Urinary bladder (tissue), 4 donors: Measurements from ENCODE around the gene PRRG2. TPM values are rescaled to one million over a fixed set of nuclear protein-coding genes. Genes with fewer than 3 reads are reported as not detected.

Experiments used
- DNase-seq: peaks from one replicate; pipeline ENCODE4 v3.0.0-alpha.2; 2015; ENCODE audit errors: extremely low spot score
- H3K27ac ChIP-seq: one replicate; pipeline ENCODE4 v1.5.1; 2013; ENCODE audit warnings: low read depth, mild to moderate bottlenecking, moderate library complexity
- H3K36me3 ChIP-seq: one replicate; pipeline ENCODE4 v1.6.1; 2013; ENCODE audit warnings: mild to moderate bottlenecking, moderate library complexity; ENCODE audit not compliant: insufficient read depth
- H3K4me1 ChIP-seq: one replicate; pipeline ENCODE4 v1.6.1; 2013; ENCODE audit warnings: mild to moderate bottlenecking, moderate library complexity; ENCODE audit not compliant: insufficient read depth
- H3K4me3 ChIP-seq: one replicate; pipeline ENCODE4 v1.5.1; 2013; ENCODE audit warnings: low read depth, low read length
- WGBS: extraction: QIAGEN DNeasy Blood & Tissue Kit; methylation state at CpG from one replicate; pipeline ENCODE4 v1.1.7; 2013; 5-methylcytosine and 5-hydroxymethylcytosine counted together
- polyA plus RNA-seq: library from polyadenylated mRNA; stranded (reverse); fragments of 200-250 nt; gene quantifications from one replicate; pipeline ENCODE4 v1.2.3, GENCODE V29; 2013
- total RNA-seq: library from RNA; depleted of rRNA; stranded (reverse); fragments of >200 nt; gene quantifications from one replicate; pipeline ENCODE4 v1.2.3, GENCODE V29; 2014
- donor health status: healthy with polysubstance abuse.
- donor health status: healthy.

Gene PRRG2
- total and polyA plus RNA-seq, 2 donors: 1.6 to 3.6 TPM

- Histone ChIP-seq H3K36me3 (no peaks in the 10 kb centered on the region), H3K27ac (no peak overlapping the region), H3K4me1 (no peaks in the 10 kb centered on the region), H3K4me3 (no peak overlapping the region)
- 90% methylated on average over 7 of the region's 7 CpGs for WGBS
- DNase-seq: no peak
Measured at GRCh38 chr19:49551531-49551930, 29.6 kb upstream of the PRRG2 start.

- H3K4me1 ChIP-seq: no peaks in the 10 kb centered on the region
- H3K36me3 ChIP-seq: no peaks in the 10 kb centered on the region
- no peak for DNase-seq
- no peak overlapping the region for H3K4me3 ChIP-seq
- H3K27ac ChIP-seq: no peak overlapping the region
- 87% methylated on average over 11 of the region's 11 CpGs for WGBS
Measured at GRCh38 chr19:49552749-49553148, 28.4 kb upstream of the PRRG2 start.

- WGBS: 69% methylated on average over 10 of the region's 10 CpGs
- Histone ChIP-seq H3K27ac (peak overlapping the region; percentile 15), H3K4me1 (no peaks in the 10 kb centered on the region), H3K4me3 (no peak overlapping the region), H3K36me3 (no peaks in the 10 kb centered on the region)
- no peak for DNase-seq
Measured at GRCh38 chr19:49553451-49554271, 27.5 kb upstream of the PRRG2 start.

GRCh38 chr19:49554701-49555181 lies 26.4 kb upstream of the PRRG2 start:
- WGBS: 73% methylated on average over 17 of the region's 17 CpGs
- no peaks in the 10 kb centered on the region for H3K36me3 ChIP-seq
- DNase-seq: no peak

GRCh38 chr19:49555600-49556411 lies 25.3 kb upstream of the PRRG2 start:
- no peak for DNase-seq
- Histone ChIP-seq H3K27ac (peak overlapping the region; percentile 44), H3K36me3 (no peaks in the 10 kb centered on the region), H3K4me1 (no peaks in the 10 kb centered on the region), H3K4me3 (no peak overlapping the region)
- WGBS: 80% methylated on average over 50 of the region's 53 CpGs

More at GRCh38 chr19:49554701-49555181, 26.4 kb upstream of the PRRG2 start:
- H3K27ac ChIP-seq: no peak overlapping the region
- H3K4me1 ChIP-seq: no peaks in the 10 kb centered on the region
- no peak overlapping the region for H3K4me3 ChIP-seq

GRCh38 chr19:49556412-49557398 lies 24.4 kb upstream of the PRRG2 start:
- 81% methylated on average over 66 of the region's 66 CpGs for WGBS
- H3K4me3 ChIP-seq: no peak overlapping the region

GRCh38 chr19:49557641-49558325 lies 23.3 kb upstream of the PRRG2 start:
- WGBS: 88% methylated on average over 18 of the region's 18 CpGs
- Histone ChIP-seq H3K4me3 (no peak overlapping the region), H3K36me3 (no peaks in the 10 kb centered on the region), H3K4me1 (no peaks in the 10 kb centered on the region), H3K27ac (no peak overlapping the region)
- DNase-seq: no peak

More at GRCh38 chr19:49556412-49557398, 24.4 kb upstream of the PRRG2 start:
- no peak for DNase-seq
- no peaks in the 10 kb centered on the region for H3K4me1 ChIP-seq
- no peaks in the 10 kb centered on the region for H3K36me3 ChIP-seq
- H3K27ac ChIP-seq: no peak overlapping the region

GRCh38 chr19:49558591-49558990 lies 22.5 kb upstream of the PRRG2 start:
- H3K4me3 ChIP-seq: no peak overlapping the region
- no peak overlapping the region for H3K27ac ChIP-seq
- no peaks in the 10 kb centered on the region for H3K4me1 ChIP-seq
- WGBS: 88% methylated on average over 7 of the region's 7 CpGs
- no peaks in the 10 kb centered on the region for H3K36me3 ChIP-seq
- DNase-seq: no peak

GRCh38 chr19:49559443-49559842 lies 21.7 kb upstream of the PRRG2 start:
- Histone ChIP-seq H3K36me3 (no peaks in the 10 kb centered on the region), H3K27ac (no peak overlapping the region), H3K4me3 (no peak overlapping the region), H3K4me1 (no peaks in the 10 kb centered on the region)
- no peak for DNase-seq
- WGBS: 90% methylated on average over 3 of the region's 3 CpGs

- no peak for DNase-seq
- no peaks in the 10 kb centered on the region for H3K36me3 ChIP-seq
- H3K4me1 ChIP-seq: no peaks in the 10 kb centered on the region
- H3K27ac ChIP-seq: no peak overlapping the region
- H3K4me3 ChIP-seq: no peak overlapping the region
- 71% methylated on average over 15 of the region's 15 CpGs for WGBS
Measured at GRCh38 chr19:49559928-49560327, 21.2 kb upstream of the PRRG2 start.

GRCh38 chr19:49560358-49560900 lies 20.7 kb upstream of the PRRG2 start:
- H3K27ac ChIP-seq: no peak overlapping the region
- 70% methylated on average over 15 of the region's 15 CpGs for WGBS
- no peak overlapping the region for H3K4me3 ChIP-seq
- no peaks in the 10 kb centered on the region for H3K36me3 ChIP-seq
- no peaks in the 10 kb centered on the region for H3K4me1 ChIP-seq
- DNase-seq: no peak

GRCh38 chr19:49564616-49565045 lies 16.5 kb upstream of the PRRG2 start:
- H3K4me1 ChIP-seq: no peaks in the 10 kb centered on the region
- WGBS: 84% methylated on average over 6 of the region's 6 CpGs
- DNase-seq: no peak
- H3K36me3 ChIP-seq: no peaks in the 10 kb centered on the region
- H3K27ac ChIP-seq: no peak overlapping the region
- H3K4me3 ChIP-seq: no peak overlapping the region
